HepG2 (cell line): ENCODE data around the gene HNRNPC. TPM values are rescaled to one million over a fixed set of nuclear protein-coding genes. Genes with fewer than 3 reads are reported as not detected.

Source experiments
- ATF1 ChIP-seq: IDR thresholded peaks from 2 replicates; pipeline ENCODE4 v1.6.1; 2016; ENCODE audit warnings: mild to moderate bottlenecking, control low read depth
- ATF7 ChIP-seq, 2 experiments: fragments of 450-650 bp in 1 of 2; sonication (generic) in 1 of 2; formaldehyde crosslinking in 1 of 2; IDR thresholded peaks; 2 replicates each; pipeline versions ENCODE4 v1.4.0 to v1.6.1; 2016 to 2020; ENCODE audit warnings: antibody characterized with exemption in 1 of 2, mild to moderate bottlenecking in 1 of 2, missing genetic modification reagents in 1 of 2
- FOXO4 ChIP-seq: sonication (generic); formaldehyde crosslinking; conservative IDR thresholded peaks from 2 replicates; pipeline ENCODE4 v1.8.1; 2023; ENCODE audit warnings: missing genetic modification reagents
- HHEX ChIP-seq: IDR thresholded peaks from 2 replicates; pipeline ENCODE4 v1.6.1; 2016; ENCODE audit warnings: control low read depth
- NCOA1 ChIP-seq: sonication (generic); formaldehyde crosslinking; IDR thresholded peaks from 2 replicates; pipeline ENCODE4 v1.9.0; 2021; ENCODE audit warnings: missing genetic modification reagents
- SP1 ChIP-seq, 2 experiments: fragments of 450-650 bp in 1 of 2; sonication (generic) in 1 of 2; formaldehyde crosslinking in 1 of 2; IDR thresholded peaks; 2 replicates each; pipeline versions ENCODE4 v1.4.0 to v1.6.1; 2016 to 2020; ENCODE audit warnings: missing genetic modification reagents in 1 of 2
- THRA ChIP-seq: sonication (generic); formaldehyde crosslinking; IDR thresholded peaks from 2 replicates; pipeline ENCODE4 v1.4.0; 2020; ENCODE audit warnings: missing genetic modification reagents, borderline replicate concordance
- ZNF207 ChIP-seq: fragments of 450-650 bp; IDR thresholded peaks from 2 replicates; pipeline ENCODE4 v1.6.1; 2016; ENCODE audit warnings: antibody characterized with exemption, borderline replicate concordance
- ZNF33B ChIP-seq: sonication (generic); formaldehyde crosslinking; IDR thresholded peaks from 2 replicates; pipeline ENCODE4 v1.5.1; 2020; ENCODE audit warnings: mild to moderate bottlenecking, missing genetic modification reagents
- ZNF354B ChIP-seq: sonication (generic); formaldehyde crosslinking; IDR thresholded peaks from 2 replicates; pipeline ENCODE4 v1.8.0; 2022; ENCODE audit warnings: mild to moderate bottlenecking, missing genetic modification reagents
- ZNF446 ChIP-seq: sonication (generic); formaldehyde crosslinking; IDR thresholded peaks from 2 replicates; pipeline ENCODE4 v1.5.0; 2020; ENCODE audit warnings: mild to moderate bottlenecking, missing genetic modification reagents
- ZNF468 ChIP-seq: sonication (generic); formaldehyde crosslinking; IDR thresholded peaks from 2 replicates; pipeline ENCODE4 v1.8.0; 2022; ENCODE audit warnings: mild to moderate bottlenecking, moderate library complexity, missing genetic modification reagents
- ZNF646 ChIP-seq: sonication (generic); formaldehyde crosslinking; IDR thresholded peaks from 2 replicates; pipeline ENCODE4 v1.9.0; 2021; ENCODE audit warnings: mild to moderate bottlenecking, missing genetic modification reagents
- polyA plus RNA-seq, 8 experiments: library from polyadenylated mRNA; depleted of rRNA in 3 of 8; stranded (reverse) in 7 of 8; unstranded in 1 of 8; fragments of >200 nt; fragmentation: Illumina TruSeq in 4 of 8; extraction: Trizol in 4 of 8; gene quantifications; 2 replicates each; pipeline versions ENCODE4 v1.2.1 to v1.2.3, GENCODE V29; 2011 to 2016; ENCODE audit warnings: low read depth in 4 of 8, missing spikeins in 1 of 8, mixed read lengths in 1 of 8; ENCODE audit not compliant: insufficient read depth in 1 of 8
- total RNA-seq, 5 experiments: library from RNA; depleted of rRNA; stranded (reverse); fragments of >200 nt; fragmentation: Illumina TruSeq; extraction: Trizol; gene quantifications; 2 replicates each; pipeline ENCODE4 v1.2.3, GENCODE V29; 2016; ENCODE audit warnings: low read depth in 1 of 5
- TF ChIP-seq, protein P1 (sequence below): sonication (generic); formaldehyde crosslinking; IDR thresholded peaks from 2 replicates; pipeline ENCODE4; 2020; ENCODE audit warnings: missing genetic modification reagents, mild to moderate bottlenecking, borderline replicate concordance
- TF ChIP-seq, protein P2 (sequence below): IDR thresholded peaks from 2 replicates; pipeline ENCODE4 v1.6.1; 2016; ENCODE audit warnings: missing compliant biosample characterization, missing genetic modification reagents, borderline replicate concordance

HNRNPC gene
- total and polyA plus RNA-seq, 2 of the 13 experiments (the other 11 are each of a cell fraction or from before 2014, with no cell fraction given), result 628 to 1,099 TPM

- 0 out of 2 replicates have a peak, but pooled peaks have one; percentile 86 for TF ChIP-seq FOXO4 (CRISPR knock-in tag)
- no peak for TF ChIP-seq ZNF446
- TF ChIP-seq HHEX (CRISPR knock-in tag), result 0 out of 2 replicates have a peak, but pooled peaks have one; percentile 6
- no peak for TF ChIP-seq ATF7 (IDR thresholded peaks at IDR 0.05)
- no peak for TF ChIP-seq ATF7 (CRISPR knock-in tag; IDR thresholded peaks at IDR 0.05)
- no peak for TF ChIP-seq THRA (CRISPR knock-in tag)
- TF ChIP-seq ZNF354B, result no peak
- 0 out of 2 replicates have a peak, but pooled peaks have one; percentile 13 for TF ChIP-seq ZNF33B (CRISPR knock-in tag)
- TF ChIP-seq ATF1 (CRISPR knock-in tag), result no peak
- TF ChIP-seq, protein P1, sequence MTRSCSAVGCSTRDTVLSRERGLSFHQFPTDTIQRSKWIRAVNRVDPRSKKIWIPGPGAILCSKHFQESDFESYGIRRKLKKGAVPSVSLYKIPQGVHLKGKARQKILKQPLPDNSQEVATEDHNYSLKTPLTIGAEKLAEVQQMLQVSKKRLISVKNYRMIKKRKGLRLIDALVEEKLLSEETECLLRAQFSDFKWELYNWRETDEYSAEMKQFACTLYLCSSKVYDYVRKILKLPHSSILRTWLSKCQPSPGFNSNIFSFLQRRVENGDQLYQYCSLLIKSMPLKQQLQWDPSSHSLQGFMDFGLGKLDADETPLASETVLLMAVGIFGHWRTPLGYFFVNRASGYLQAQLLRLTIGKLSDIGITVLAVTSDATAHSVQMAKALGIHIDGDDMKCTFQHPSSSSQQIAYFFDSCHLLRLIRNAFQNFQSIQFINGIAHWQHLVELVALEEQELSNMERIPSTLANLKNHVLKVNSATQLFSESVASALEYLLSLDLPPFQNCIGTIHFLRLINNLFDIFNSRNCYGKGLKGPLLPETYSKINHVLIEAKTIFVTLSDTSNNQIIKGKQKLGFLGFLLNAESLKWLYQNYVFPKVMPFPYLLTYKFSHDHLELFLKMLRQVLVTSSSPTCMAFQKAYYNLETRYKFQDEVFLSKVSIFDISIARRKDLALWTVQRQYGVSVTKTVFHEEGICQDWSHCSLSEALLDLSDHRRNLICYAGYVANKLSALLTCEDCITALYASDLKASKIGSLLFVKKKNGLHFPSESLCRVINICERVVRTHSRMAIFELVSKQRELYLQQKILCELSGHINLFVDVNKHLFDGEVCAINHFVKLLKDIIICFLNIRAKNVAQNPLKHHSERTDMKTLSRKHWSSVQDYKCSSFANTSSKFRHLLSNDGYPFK (CRISPR knock-in tag), result no peak
- peak; percentile 46; the same call in 1 of the 2 replicates for TF ChIP-seq ZNF468
- no peak for TF ChIP-seq ZNF207
- TF ChIP-seq SP1 (IDR thresholded peaks at IDR 0.05), result no peak
- no peak for TF ChIP-seq SP1 (CRISPR knock-in tag; IDR thresholded peaks at IDR 0.05)
- TF ChIP-seq, protein P2, sequence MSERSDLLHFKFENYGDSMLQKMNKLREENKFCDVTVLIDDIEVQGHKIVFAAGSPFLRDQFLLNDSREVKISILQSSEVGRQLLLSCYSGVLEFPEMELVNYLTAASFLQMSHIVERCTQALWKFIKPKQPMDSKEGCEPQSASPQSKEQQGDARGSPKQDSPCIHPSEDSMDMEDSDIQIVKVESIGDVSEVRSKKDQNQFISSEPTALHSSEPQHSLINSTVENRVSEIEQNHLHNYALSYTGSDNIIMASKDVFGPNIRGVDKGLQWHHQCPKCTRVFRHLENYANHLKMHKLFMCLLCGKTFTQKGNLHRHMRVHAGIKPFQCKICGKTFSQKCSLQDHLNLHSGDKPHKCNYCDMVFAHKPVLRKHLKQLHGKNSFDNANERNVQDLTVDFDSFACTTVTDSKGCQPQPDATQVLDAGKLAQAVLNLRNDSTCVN, result no peak
- TF ChIP-seq NCOA1 (CRISPR knock-in tag), result peak; percentile 83; the same call in 1 of the 2 replicates
- TF ChIP-seq ZNF646 (CRISPR knock-in tag), result no peak
These were observed 508 bp downstream of the HNRNPC start (continued) for GRCh38 chr14:21268617-21269251.
